GM19238 (cell line): ENCODE results near the gene RAD51B.

Experiments
- DNase-seq: peaks from one replicate; pipeline ENCODE4 v3.0.0; 2011; ENCODE audit warnings: low spot score; ENCODE audit not compliant: insufficient read length

RAD51B gene

GRCh38 chr14:68401855-68402254, 582.3 kb downstream of the RAD51B start:
- DNase-seq: peak; percentile 32

- no peak for DNase-seq
These were observed 583.0 kb downstream of the RAD51B start for GRCh38 chr14:68402525-68403101.

GRCh38 chr14:68403191-68404145, 583.9 kb downstream of the RAD51B start:
- no peak for DNase-seq

GRCh38 chr14:68404146-68404527, 584.6 kb downstream of the RAD51B start:
- no peak for DNase-seq

- DNase-seq: no peak
These were observed 585.1 kb downstream of the RAD51B start for GRCh38 chr14:68404652-68405183.

- DNase-seq: no peak
These were observed 586.4 kb downstream of the RAD51B start for GRCh38 chr14:68405961-68406360.

- DNase-seq: no peak
These were observed 587.7 kb downstream of the RAD51B start for GRCh38 chr14:68407285-68407684.

GRCh38 chr14:68407825-68408224, 588.2 kb downstream of the RAD51B start:
- DNase-seq: no peak

GRCh38 chr14:68408680-68409079, 589.1 kb downstream of the RAD51B start:
- no peak for DNase-seq

GRCh38 chr14:68409387-68409786, 589.8 kb downstream of the RAD51B start:
- DNase-seq: no peak

- DNase-seq: no peak
These were observed 593.2 kb downstream of the RAD51B start for GRCh38 chr14:68412505-68413465.

GRCh38 chr14:68413509-68413908, 593.9 kb downstream of the RAD51B start:
- DNase-seq: no peak

GRCh38 chr14:68414121-68414520, 594.5 kb downstream of the RAD51B start:
- DNase-seq: no peak

- DNase-seq: no peak
These were observed 596.6 kb downstream of the RAD51B start for GRCh38 chr14:68416171-68416570.

- no peak for DNase-seq
These were observed 597.6 kb downstream of the RAD51B start for GRCh38 chr14:68417009-68417650.

- DNase-seq: no peak
These were observed 598.9 kb downstream of the RAD51B start for GRCh38 chr14:68418174-68419118.

- DNase-seq: no peak
These were observed 600.8 kb downstream of the RAD51B start for GRCh38 chr14:68420350-68420749.

GRCh38 chr14:68421116-68421515, 601.5 kb downstream of the RAD51B start:
- DNase-seq: no peak

GRCh38 chr14:68423686-68424085, 604.1 kb downstream of the RAD51B start:
- DNase-seq: no peak
